Central memory CD8-positive, alpha-beta T cell (primary cell): ENCODE measurements around the gene HP1BP3.

Source experiments
- ATAC-seq: fragments of 150-1000 bp; cut with Tn5 transposase; replicated peaks from 2 replicates; pipeline ENCODE4 v1.10.0; 2022; ENCODE audit warnings: mild to moderate bottlenecking, moderate FRiP score, moderate number of reproducible peaks; ENCODE audit not compliant: poor library complexity, severe bottlenecking; ENCODE audit errors: extremely low read depth
- DNase-seq, 2 donors: peaks; one replicate each; pipeline ENCODE4 v3.0.0; 2021; ENCODE audit warnings: low spot score in 2 of 2
- H3K27ac Mint-ChIP-seq: one replicate; pipeline ENCODE4 v1.8.0; 2022; ENCODE audit warnings: low read depth, mild to moderate bottlenecking, moderate library complexity, mixed read lengths
- H3K27me3 Mint-ChIP-seq: one replicate; pipeline ENCODE4 v1.8.0; 2022; ENCODE audit warnings: mixed read lengths
- H3K36me3 Mint-ChIP-seq: one replicate; pipeline ENCODE4 v1.8.0; 2022; ENCODE audit warnings: mild to moderate bottlenecking, moderate library complexity, mixed read lengths; ENCODE audit not compliant: insufficient read depth
- H3K4me1 Mint-ChIP-seq: one replicate; pipeline ENCODE4 v1.8.0; 2022; ENCODE audit warnings: mixed read lengths
- H3K4me3 Mint-ChIP-seq: one replicate; pipeline ENCODE4 v1.8.0; 2022; ENCODE audit warnings: mild to moderate bottlenecking, moderate library complexity, mixed read lengths
- H3K9me3 Mint-ChIP-seq: one replicate; pipeline ENCODE4 v1.8.0; 2022; ENCODE audit warnings: mixed read lengths

The HP1BP3 gene

DNA sequence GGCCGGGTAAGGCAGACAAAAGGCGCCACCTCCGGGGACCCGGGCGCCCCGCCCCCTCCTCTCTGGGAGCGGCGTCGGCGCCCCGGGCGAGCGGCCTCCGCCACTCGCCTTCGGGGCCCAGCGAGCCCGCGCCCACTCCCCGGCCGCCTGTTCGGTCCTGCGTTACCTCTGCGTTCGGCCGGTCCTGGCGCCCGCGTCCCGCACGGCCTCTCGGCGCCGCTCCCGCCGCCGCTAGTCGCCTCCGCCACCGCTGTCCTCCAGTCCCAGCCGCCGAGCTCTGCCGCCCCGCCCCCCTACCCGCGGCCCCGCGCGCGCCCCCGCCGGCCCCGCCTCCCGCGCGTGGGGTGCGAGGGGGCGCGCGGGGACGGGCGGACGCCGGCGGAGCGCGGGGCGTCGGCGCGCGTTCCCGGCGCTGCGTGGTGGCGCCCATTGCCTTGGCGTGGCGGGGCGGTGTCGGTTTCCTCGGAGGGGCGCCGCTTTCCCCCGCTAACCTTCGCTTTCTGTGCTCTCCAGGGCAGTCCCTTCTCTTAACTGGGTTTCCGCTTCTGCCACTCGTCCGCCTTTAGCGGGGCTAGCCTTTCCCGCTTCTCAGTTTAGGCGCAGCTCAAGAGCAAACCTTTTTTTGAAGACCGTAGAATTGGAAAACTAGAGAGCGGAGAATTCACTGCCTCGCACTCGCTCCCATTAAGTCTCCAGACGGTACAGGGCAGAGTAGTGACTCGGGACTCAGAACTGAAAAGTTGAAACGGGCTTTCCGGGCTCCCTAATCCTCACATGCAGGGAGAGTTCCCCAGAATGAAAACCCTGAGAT lies at the start of gene HP1BP3:
TSS of gene HP1BP3 (minus strand) at position 279 of the 811 bp plus-strand sequence. CDS start 6,867 bp downstream, outside the sequence.
- Mint-ChIP-seq H3K9me3 (no peaks in the 10 kb centered on the region), H3K36me3 (peaks cover 16% of the 10 kb centered on the region), H3K4me1 (peaks cover 27% of the 10 kb centered on the region), H3K27me3 (no peaks in the 10 kb centered on the region), H3K27ac (peak within 1 kb of the TSS; percentile 95), H3K4me3 (peak within 1 kb of the TSS; percentile 96)
- ATAC-seq = peak; percentile 61
- DNase-seq = peak; percentile 74 to 84

GRCh38 chr1:20836230-20836629 lies 49.1 kb upstream of the HP1BP3 start:
- no peak overlapping the region for H3K27ac Mint-ChIP-seq

DNA sequence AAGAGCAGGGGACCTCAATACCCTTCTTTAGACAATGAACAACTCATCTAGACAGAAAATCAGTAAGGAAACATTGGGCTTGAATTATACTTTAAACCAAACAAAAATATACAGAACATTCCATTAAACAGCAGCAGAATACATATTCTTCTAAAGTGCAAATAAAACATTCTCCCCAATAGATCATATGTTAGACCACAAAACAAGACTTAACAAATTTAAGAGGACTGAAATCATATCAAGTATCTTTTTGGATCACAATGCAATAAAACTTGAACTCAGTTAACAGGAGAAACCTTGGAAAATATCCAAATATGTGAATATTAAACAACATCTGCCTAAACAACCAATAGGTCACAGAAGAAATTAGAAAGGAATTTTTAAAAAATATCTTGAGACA lies 47.7 kb upstream of the HP1BP3 start:
- no peak overlapping the region for H3K4me3 Mint-ChIP-seq
- peaks cover 7% of the 10 kb centered on the region for H3K36me3 Mint-ChIP-seq
- no peaks in the 10 kb centered on the region for H3K27me3 Mint-ChIP-seq
- no peak for DNase-seq
- H3K27ac Mint-ChIP-seq = no peak overlapping the region
- H3K9me3 Mint-ChIP-seq = no peaks in the 10 kb centered on the region
- ATAC-seq = no peak
- no peaks in the 10 kb centered on the region for H3K4me1 Mint-ChIP-seq

More at GRCh38 chr1:20836230-20836629, 49.1 kb upstream of the HP1BP3 start:
- Mint-ChIP-seq H3K27me3 (no peaks in the 10 kb centered on the region), H3K9me3 (no peaks in the 10 kb centered on the region), H3K4me3 (no peak overlapping the region), H3K4me1 (no peaks in the 10 kb centered on the region), H3K36me3 (peaks cover 7% of the 10 kb centered on the region)
- no peak for DNase-seq
- ATAC-seq = no peak

DNA sequence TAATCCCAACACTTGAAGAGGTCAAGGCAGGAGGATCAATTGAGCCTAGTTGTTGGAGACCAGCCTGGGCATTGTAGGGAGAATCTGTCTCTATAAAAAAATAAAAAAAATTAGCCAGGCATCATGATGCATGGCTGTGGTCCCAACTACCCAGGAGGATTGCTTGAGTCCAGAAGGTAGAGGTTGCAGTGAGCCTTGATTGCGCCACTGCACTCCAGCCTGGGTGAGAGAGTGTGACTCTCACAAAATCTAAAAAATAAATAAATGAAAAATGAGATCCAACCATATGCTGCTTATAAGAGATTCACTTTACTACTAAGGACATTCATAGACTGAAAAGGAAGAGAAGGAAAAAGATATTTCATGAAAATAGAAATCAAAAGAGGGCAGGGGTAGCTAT lies 47.1 kb upstream of the HP1BP3 start:
- no peak overlapping the region for H3K27ac Mint-ChIP-seq
- DNase-seq (no peak), ATAC-seq (no peak)
- peaks cover 6% of the 10 kb centered on the region for H3K36me3 Mint-ChIP-seq
- H3K4me3 Mint-ChIP-seq = no peak overlapping the region
- no peaks in the 10 kb centered on the region for H3K4me1 Mint-ChIP-seq
- no peaks in the 10 kb centered on the region for H3K27me3 Mint-ChIP-seq
- no peaks in the 10 kb centered on the region for H3K9me3 Mint-ChIP-seq

DNA sequence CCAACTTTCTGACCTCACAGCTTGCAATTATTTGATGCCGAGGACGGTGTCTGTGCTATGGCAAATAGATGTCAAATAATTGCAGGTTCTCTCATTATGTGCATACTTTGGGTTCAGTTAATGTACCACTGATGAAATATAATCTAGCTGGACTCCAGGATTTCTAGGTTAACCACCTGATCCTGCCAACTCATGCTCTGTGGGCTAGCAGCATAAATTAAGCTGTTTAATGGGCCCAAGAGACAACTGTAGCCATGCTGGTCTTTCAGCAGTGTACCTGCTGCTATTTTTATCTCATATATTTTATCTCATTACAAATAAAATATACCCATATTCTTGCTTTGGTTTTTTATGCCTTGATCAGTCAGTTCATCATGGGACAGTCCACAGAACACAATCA lies 43.3 kb upstream of the HP1BP3 start:
- Mint-ChIP-seq H3K27ac (no peak overlapping the region), H3K9me3 (no peaks in the 10 kb centered on the region), H3K4me1 (no peaks in the 10 kb centered on the region), H3K27me3 (no peaks in the 10 kb centered on the region), H3K4me3 (no peak overlapping the region), H3K36me3 (peaks cover 15% of the 10 kb centered on the region)
- DNase-seq (no peak), ATAC-seq (no peak)

- H3K9me3 Mint-ChIP-seq = no peaks in the 10 kb centered on the region
- ATAC-seq (no peak), DNase-seq (no peak)
- no peak overlapping the region for H3K4me3 Mint-ChIP-seq
- H3K4me1 Mint-ChIP-seq = no peaks in the 10 kb centered on the region
- no peak overlapping the region for H3K27ac Mint-ChIP-seq
- H3K36me3 Mint-ChIP-seq = peaks cover 17% of the 10 kb centered on the region
- no peaks in the 10 kb centered on the region for H3K27me3 Mint-ChIP-seq
Observed at GRCh38 chr1:20829946-20830345, 42.8 kb upstream of the HP1BP3 start.

GRCh38 chr1:20829531-20829930 lies 42.4 kb upstream of the HP1BP3 start:
- Mint-ChIP-seq H3K36me3 (peaks cover 16% of the 10 kb centered on the region), H3K4me1 (no peaks in the 10 kb centered on the region), H3K4me3 (no peak overlapping the region), H3K27me3 (no peaks in the 10 kb centered on the region), H3K27ac (no peak overlapping the region), H3K9me3 (no peaks in the 10 kb centered on the region)
- DNase-seq = no peak
- ATAC-seq = no peak

- Mint-ChIP-seq H3K36me3 (peaks cover 25% of the 10 kb centered on the region), H3K4me3 (no peak overlapping the region), H3K9me3 (no peaks in the 10 kb centered on the region), H3K27me3 (no peaks in the 10 kb centered on the region), H3K27ac (no peak overlapping the region), H3K4me1 (no peaks in the 10 kb centered on the region)
- no peak for DNase-seq
- no peak for ATAC-seq
Observed at GRCh38 chr1:20823845-20824244, 36.7 kb upstream of the HP1BP3 start.

DNA sequence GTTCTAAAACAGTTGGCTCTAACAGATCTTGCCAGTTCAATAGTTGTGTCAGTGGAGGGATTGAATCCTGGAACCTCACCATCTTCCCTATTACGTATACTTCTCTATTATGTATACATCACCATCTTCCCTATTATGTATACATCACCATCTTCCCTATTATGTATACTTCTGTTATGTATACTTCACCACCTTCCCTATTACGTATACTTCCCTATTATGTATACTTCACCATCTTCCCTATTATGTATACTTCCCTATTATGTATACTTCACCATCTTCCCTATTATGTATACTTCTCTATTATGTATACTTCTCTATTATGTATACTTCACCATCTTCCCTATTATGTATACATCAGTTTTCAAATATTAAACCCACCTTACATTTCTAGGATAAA lies 34.4 kb upstream of the HP1BP3 start:
- Mint-ChIP-seq H3K36me3 (peaks cover 16% of the 10 kb centered on the region), H3K27ac (no peak overlapping the region), H3K4me1 (no peaks in the 10 kb centered on the region), H3K9me3 (no peaks in the 10 kb centered on the region), H3K27me3 (no peaks in the 10 kb centered on the region), H3K4me3 (no peak overlapping the region)
- DNase-seq (no peak), ATAC-seq (no peak)

- H3K9me3 Mint-ChIP-seq = no peaks in the 10 kb centered on the region
Observed at GRCh38 chr1:20819818-20820217, 32.7 kb upstream of the HP1BP3 start.

DNA sequence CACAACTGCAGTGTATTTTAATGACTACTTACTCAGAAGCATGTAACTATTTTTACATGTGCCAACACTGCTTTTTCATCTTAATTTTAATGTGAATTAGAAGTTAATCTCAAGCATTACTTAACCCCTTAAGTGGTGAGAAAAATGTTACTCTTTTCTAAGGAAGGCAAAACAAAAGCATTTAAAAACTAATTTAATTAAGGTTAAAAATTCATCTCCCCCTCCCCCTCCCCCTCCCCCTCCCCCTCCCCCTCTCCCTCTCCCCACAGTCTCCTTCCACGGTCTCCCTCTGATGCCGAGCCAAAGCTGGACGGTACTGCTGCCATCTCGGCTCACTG lies 27.4 kb upstream of the HP1BP3 start:
- H3K27ac Mint-ChIP-seq = no peak overlapping the region
- DNase-seq (no peak), ATAC-seq (no peak)
- H3K27me3 Mint-ChIP-seq = no peaks in the 10 kb centered on the region
- H3K4me1 Mint-ChIP-seq = no peaks in the 10 kb centered on the region
- H3K4me3 Mint-ChIP-seq = no peak overlapping the region
- peaks cover 12% of the 10 kb centered on the region for H3K36me3 Mint-ChIP-seq
- no peaks in the 10 kb centered on the region for H3K9me3 Mint-ChIP-seq

More at GRCh38 chr1:20819818-20820217, 32.7 kb upstream of the HP1BP3 start:
- Mint-ChIP-seq H3K4me1 (no peaks in the 10 kb centered on the region), H3K27ac (peak overlapping the region; percentile 23), H3K4me3 (no peak overlapping the region), H3K36me3 (peaks cover 16% of the 10 kb centered on the region), H3K27me3 (no peaks in the 10 kb centered on the region)
- ATAC-seq (no peak), DNase-seq (no peak)

- H3K27me3 Mint-ChIP-seq = no peaks in the 10 kb centered on the region
- peaks cover 14% of the 10 kb centered on the region for H3K36me3 Mint-ChIP-seq
- no peaks in the 10 kb centered on the region for H3K4me1 Mint-ChIP-seq
- DNase-seq (no peak), ATAC-seq (no peak)
- H3K27ac Mint-ChIP-seq = no peak overlapping the region
- H3K9me3 Mint-ChIP-seq = no peaks in the 10 kb centered on the region
- H3K4me3 Mint-ChIP-seq = no peak overlapping the region
Observed at GRCh38 chr1:20811916-20812315, 24.8 kb upstream of the HP1BP3 start.

GRCh38 chr1:20793236-20793635 lies 6.1 kb upstream of the HP1BP3 start:
- no peak for ATAC-seq
- Mint-ChIP-seq H3K4me1 (peaks cover 1% of the 10 kb centered on the region), H3K36me3 (no peaks in the 10 kb centered on the region), H3K4me3 (no peak overlapping the region), H3K9me3 (no peaks in the 10 kb centered on the region), H3K27ac (no peak overlapping the region), H3K27me3 (no peaks in the 10 kb centered on the region)
- DNase-seq = no peak
